ENCODE results near the gene IGSF22. TPM values are rescaled to one million over a fixed set of nuclear protein-coding genes. Genes with fewer than 3 reads are reported as not detected.

The IGSF22 gene
- total RNA-seq, 1 experiment from 2014 or later = not detected

- no peak for DNase-seq
- Mint-ChIP-seq H3K4me3 (ENCODE audit: low read depth, unreplicated experiment) (no peak overlapping the region), H3K27ac (ENCODE audit: unreplicated experiment) (no peak overlapping the region), H3K27me3 (ENCODE audit: unreplicated experiment) (peaks cover 69% of the 10 kb centered on the region), H3K4me1 (ENCODE audit: low read depth, unreplicated experiment) (peaks cover 16% of the 10 kb centered on the region), H3K9me3 (ENCODE audit: low read depth, unreplicated experiment) (no peaks in the 10 kb centered on the region), H3K36me3 (ENCODE audit: insufficient read depth, unreplicated experiment) (peaks cover 12% of the 10 kb centered on the region)
- CTCF ChIA-PET = interaction anchor here (0.7 to 2.0 kb wide), 2 partner anchors 18 to 72 kb away, joined by 7 to 8 read pairs; no protein-coding TSS in a partner anchor
- no peak for TF ChIP-seq CTCF (IDR thresholded peaks at IDR 0.05; ENCODE audit: unreplicated experiment)
- intact Hi-C loops (cut with micrococcal nuclease; ENCODE audit: unreplicated experiment) = no loop called here
- no TSS peak for BruUV-seq (replicated peaks)
Observed at GRCh38 chr11:18704698-18705097, 21.3 kb downstream of the IGSF22 start.

- TF ChIP-seq CTCF (IDR thresholded peaks at IDR 0.05; ENCODE audit: unreplicated experiment) = no peak
- CTCF ChIA-PET = interaction anchor here (0.7 to 2.0 kb wide), 2 partner anchors 18 to 72 kb away, joined by 7 to 8 read pairs; no protein-coding TSS in a partner anchor
- H3K36me3 Mint-ChIP-seq (ENCODE audit: insufficient read depth, unreplicated experiment) = peaks cover 18% of the 10 kb centered on the region
- intact Hi-C loops (cut with micrococcal nuclease; ENCODE audit: unreplicated experiment) = no loop called here
- no peak for DNase-seq
- H3K27me3 Mint-ChIP-seq (ENCODE audit: unreplicated experiment) = peaks cover 63% of the 10 kb centered on the region
- H3K4me1 Mint-ChIP-seq (ENCODE audit: low read depth, unreplicated experiment) = peaks cover 22% of the 10 kb centered on the region
- H3K27ac Mint-ChIP-seq (ENCODE audit: unreplicated experiment) = no peak overlapping the region
- BruUV-seq (replicated peaks) = no TSS peak
- H3K9me3 Mint-ChIP-seq (ENCODE audit: low read depth, unreplicated experiment) = no peaks in the 10 kb centered on the region
- H3K4me3 Mint-ChIP-seq (ENCODE audit: low read depth, unreplicated experiment) = no peak overlapping the region
Observed at GRCh38 chr11:18704045-18704645, 21.8 kb downstream of the IGSF22 start.

- peaks cover 53% of the 10 kb centered on the region for H3K27me3 Mint-ChIP-seq (ENCODE audit: unreplicated experiment)
- no peak for TF ChIP-seq CTCF (IDR thresholded peaks at IDR 0.05; ENCODE audit: unreplicated experiment)
- intact Hi-C loops (cut with micrococcal nuclease; ENCODE audit: unreplicated experiment) = no loop called here
- CTCF ChIA-PET = no interaction called here
- H3K27ac Mint-ChIP-seq (ENCODE audit: unreplicated experiment) = no peak overlapping the region
- H3K4me3 Mint-ChIP-seq (ENCODE audit: low read depth, unreplicated experiment) = no peak overlapping the region
- DNase-seq = no peak
- BruUV-seq (replicated peaks) = no TSS peak
- peaks cover 28% of the 10 kb centered on the region for H3K36me3 Mint-ChIP-seq (ENCODE audit: insufficient read depth, unreplicated experiment)
- no peaks in the 10 kb centered on the region for H3K9me3 Mint-ChIP-seq (ENCODE audit: low read depth, unreplicated experiment)
- peaks cover 24% of the 10 kb centered on the region for H3K4me1 Mint-ChIP-seq (ENCODE audit: low read depth, unreplicated experiment)
Observed at GRCh38 chr11:18703001-18703763, 22.8 kb downstream of the IGSF22 start.

GRCh38 chr11:18701614-18702216 lies 24.3 kb downstream of the IGSF22 start:
- no peak for DNase-seq
- intact Hi-C loops (cut with micrococcal nuclease; ENCODE audit: unreplicated experiment) = no loop called here
- no peak for TF ChIP-seq CTCF (IDR thresholded peaks at IDR 0.05; ENCODE audit: unreplicated experiment)
- peaks cover 39% of the 10 kb centered on the region for H3K27me3 Mint-ChIP-seq (ENCODE audit: unreplicated experiment)
- H3K4me3 Mint-ChIP-seq (ENCODE audit: low read depth, unreplicated experiment) = no peak overlapping the region
- CTCF ChIA-PET = interaction anchor here (0.6 kb wide), 1 partner anchor 11 kb away, joined by 6 read pairs; no protein-coding TSS in a partner anchor
- no peaks in the 10 kb centered on the region for H3K9me3 Mint-ChIP-seq (ENCODE audit: low read depth, unreplicated experiment)
- peaks cover 35% of the 10 kb centered on the region for H3K4me1 Mint-ChIP-seq (ENCODE audit: low read depth, unreplicated experiment)
- BruUV-seq (replicated peaks) = no TSS peak
- no peak overlapping the region for H3K27ac Mint-ChIP-seq (ENCODE audit: unreplicated experiment)
- peaks cover 30% of the 10 kb centered on the region for H3K36me3 Mint-ChIP-seq (ENCODE audit: insufficient read depth, unreplicated experiment)
